GM18498 (cell line): ENCODE measurements around the gene CCDC184.
A peak's percentile ranks its signal among the peaks of the same experiment; 100 is the strongest.
"Not testable (repeated sequence)": the region's sequence is repeated elsewhere in the genome, so short reads cannot be mapped to it uniquely, and the experiment has no call there.

Experiments
- ATAC-seq: cut with Tn5 transposase; IDR thresholded peaks from one replicate; pipeline ENCODE4 v1.9.1; 2021; ENCODE audit warnings: mild to moderate bottlenecking, moderate library complexity; ENCODE audit not compliant: unreplicated experiment

Gene CCDC184

DNA sequence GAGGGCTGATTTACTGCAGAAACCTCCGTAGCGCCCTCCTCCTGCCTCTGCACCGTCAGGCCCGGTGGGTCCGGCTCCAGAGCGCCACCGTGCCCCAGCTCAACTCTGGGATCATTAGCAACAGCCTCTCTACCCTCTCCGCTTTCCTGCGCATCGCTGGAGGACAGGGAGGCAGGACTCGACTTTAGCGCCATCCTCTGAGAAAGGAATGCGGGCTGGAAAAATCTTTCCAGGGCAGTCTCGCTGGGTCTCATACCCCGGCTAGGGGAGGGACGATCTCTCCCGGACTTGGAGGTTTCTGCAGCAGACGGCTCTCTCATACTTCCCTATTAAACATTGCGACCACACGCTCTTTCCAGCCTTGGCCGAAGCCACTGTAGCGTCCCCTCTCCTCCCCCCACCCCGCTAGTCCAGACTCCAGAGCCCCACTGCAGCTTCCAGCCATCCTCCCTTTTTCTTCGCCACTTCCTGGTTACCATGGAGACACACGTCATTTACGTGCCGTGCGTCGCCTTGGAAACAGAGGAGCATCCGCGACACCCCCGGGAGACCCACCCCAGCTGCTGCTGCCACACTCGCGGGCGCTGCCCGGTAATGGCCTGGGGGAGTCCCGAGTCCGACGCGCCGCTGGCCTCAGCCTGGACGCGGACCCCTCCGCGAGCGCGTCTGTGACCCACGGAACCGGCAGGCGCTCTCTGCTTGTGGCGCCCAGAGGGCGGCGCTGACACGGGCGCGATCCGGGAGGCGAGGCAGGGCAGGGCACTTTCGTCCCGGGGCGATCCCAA, at the start of gene CCDC184:
Gene CCDC184, plus strand, starts transcription at position 554 of the 785 bp plus-strand sequence. CDS start 479 bp downstream, outside the sequence.
- peak; percentile 81 for ATAC-seq

DNA sequence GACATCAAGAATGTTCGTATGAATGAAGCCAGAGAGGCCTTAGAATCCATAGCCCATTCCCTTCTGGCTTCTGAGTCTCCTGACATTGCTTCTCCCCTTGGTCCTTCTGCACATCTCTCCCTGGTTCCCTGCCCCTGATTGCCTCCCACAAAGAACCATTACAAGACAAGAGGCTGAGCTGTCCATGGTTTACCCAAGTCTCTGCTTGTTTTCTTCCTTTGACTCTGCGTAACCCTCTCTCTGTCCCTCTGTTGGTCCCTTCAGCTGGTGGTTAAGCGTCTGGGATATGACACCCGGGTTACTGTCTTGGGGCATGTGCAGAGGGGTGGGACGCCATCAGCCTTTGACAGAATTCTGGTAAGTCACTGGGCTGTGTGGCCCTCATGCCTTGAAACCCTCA, 48.4 kb upstream of the CCDC184 start:
- no peak for ATAC-seq

DNA sequence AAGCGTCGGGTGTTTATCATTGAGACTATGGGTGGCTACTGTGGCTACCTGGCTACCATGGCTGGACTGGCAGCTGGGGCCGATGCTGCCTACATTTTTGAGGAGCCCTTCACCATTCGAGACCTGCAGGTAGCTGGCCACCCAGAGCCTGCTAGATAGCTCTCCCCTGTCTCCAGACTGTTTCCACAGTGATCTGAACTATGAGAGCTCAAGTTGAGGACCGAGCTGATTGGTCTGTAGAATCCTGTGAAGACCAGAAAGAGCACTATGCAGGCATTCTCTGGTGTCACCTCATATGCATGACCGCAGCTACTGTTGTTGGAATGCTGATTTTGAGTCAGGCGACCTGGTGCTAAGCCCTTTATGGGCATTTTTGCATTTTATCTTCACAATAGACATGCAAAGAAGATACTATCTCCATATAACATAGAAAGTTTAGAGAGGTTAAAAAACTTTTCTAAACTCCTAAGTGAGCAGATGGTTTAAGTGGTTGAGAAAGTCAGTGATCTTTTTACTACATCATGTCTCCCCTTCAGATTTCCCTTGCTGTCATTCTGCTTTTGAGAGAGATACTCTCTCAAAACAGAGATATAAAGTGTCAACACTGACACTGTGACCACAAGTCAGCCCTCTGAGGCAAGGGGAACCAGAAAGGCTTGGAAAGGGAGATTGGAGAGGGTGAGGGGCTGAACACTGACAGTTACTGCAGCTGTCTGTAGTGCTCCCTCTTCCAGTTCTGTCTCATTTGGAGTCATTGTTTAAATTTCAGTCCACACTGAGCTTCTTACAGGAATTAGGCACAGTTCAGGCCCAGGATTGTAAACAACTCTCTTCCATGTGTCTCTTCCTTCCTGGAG, 40.4 kb upstream of the CCDC184 start:
- ATAC-seq = no peak

DNA sequence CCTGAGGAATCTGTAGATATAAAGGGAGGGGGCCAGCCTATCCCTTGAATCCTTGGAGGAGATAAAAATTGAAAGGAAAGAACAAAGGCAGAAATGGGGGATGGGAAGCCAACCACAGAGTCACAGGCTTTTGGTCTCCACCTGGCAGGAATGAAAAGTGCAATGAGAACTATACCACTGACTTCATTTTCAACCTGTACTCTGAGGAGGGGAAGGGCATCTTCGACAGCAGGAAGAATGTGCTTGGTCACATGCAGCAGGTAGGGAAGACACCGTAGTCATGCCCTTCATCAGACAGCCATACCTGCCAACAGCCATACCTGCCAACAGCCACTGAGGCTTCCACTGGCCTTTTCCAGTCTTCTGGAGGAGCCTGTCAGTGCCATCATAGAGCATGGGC, 39.5 kb upstream of the CCDC184 start:
- no peak for ATAC-seq

DNA sequence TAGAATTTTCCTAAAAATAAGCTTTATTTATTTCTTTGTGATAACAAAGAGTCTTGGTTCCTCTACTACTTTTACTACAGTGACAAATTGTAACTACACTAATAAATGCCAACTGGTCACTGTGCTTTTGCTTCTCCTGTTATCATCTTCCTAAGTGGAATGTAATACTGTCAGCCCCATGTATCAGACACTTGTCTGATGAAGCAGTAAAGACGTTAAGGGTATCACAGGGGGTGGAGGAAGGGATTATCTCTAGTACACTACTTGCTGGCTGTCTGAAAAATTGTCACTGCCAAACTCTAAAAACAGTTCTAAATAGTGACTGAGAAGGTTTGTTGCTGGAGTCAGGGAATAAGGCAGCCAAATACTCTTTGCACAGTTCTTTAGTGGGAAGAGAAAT, 37.5 kb upstream of the CCDC184 start:
- ATAC-seq = no peak

DNA sequence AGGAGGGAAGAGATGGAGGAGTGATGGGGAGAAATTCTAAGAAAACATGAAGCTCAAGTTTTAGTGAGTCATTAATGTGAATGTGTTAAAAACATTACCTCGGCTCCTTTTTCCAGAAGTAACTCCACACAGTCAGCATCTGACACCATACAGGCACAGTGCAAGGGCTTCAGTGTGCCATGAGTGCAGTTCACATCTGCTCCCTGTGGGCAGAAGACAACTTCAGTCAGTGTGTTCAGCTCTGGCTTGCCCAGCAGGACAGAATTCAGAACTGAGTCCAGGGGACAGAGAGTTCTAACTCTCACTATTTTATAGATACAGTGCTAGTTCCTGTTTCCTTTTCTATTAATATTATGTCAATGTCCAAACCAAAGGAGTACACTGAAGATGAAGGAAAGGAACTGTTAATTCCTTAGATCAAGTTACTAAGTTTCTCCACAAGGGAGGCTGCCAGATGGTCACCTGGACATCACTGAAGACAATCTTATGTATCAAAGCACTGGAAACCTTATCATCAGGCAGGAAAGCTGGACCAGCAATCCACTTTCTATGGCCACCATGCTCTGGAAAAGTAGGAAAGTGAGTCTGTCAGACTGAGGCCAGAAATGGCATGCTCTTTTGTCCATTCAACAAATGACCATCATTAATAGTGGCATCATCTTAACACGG, 32.2 kb upstream of the CCDC184 start:
- no peak for ATAC-seq

DNA sequence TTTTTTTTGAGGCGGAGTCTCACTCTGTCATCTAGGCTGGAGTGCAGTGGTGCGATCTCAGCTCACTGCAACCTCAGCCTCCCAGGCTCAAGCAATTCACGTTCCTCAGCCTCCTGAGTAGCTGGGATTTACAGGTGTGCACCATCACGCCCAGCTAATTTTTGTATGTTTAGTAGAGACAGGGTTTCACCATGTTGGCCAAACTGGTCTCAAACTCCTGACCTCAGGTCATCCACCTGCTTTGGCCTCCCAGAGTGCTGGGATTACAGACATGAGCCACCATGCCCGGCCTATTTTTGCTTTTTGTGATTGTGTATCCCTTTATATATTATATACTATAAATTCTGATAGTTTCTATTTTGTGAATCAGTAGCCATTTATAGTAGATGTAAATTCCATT, 27.7 kb upstream of the CCDC184 start:
- ATAC-seq = not testable (repeated sequence)

DNA sequence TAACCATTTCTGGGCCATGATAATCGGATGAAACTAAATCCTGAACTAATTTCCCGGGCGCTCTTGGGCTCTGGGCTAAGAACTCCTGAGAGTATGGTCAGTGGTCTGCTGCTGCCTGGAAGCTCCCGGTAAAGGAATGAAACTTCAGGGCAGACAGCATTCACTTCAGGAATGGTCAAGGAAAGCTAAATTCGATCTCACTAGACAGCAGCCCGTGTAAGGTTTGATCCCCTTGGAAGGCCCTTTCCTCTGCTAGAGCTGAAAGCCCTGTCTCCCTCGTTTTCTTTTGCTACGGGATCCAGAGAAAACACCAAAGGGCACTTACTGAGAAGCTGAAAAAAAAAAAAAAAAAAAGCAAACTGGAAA, 26.8 kb upstream of the CCDC184 start:
- no peak for ATAC-seq

DNA sequence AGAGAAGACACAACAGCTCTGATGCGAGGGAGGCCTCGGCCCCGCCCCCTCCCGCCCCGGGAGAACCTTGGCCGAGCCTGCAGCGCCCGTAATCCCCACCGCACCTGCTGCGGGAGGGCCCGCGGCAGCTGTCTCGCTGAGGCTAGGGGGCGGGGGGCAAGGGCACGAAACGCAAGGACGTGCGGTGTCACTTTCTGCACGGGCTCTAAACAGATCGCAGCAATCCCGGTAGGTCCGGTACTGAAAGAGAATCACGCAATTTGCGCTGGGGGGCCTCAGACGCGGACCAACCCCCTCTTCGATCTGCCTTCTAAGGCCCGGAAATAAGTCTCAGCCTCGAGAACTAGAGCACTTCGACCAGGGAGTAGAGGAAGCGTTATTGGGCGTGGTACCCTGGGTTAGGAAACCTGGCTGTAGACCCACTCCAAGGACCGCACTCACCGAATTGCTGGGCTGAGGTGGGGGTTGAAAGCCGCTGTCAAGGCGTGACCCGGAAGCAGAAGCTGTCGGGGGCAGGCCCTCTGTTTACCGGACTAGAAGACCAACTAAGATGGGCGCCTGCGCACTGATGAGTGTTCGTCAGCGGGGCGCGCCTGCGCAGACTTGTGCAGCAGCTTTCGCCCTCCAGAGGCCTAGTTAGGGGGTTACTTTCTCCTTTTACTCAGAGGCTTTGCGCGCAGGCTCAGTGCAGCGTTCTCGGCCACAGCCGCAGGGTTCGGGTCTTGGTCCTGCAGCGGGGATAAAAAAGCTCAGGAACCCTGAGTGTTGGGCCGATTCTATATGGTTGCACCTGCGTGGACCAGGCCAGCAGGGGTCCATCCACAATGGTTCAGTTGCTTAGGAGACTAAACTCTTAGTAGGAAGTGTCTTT, 26.2 kb upstream of the CCDC184 start, which contains the start of gene ASB8:
Gene ASB8, minus strand, starts transcription at position 498 of the 871 bp plus-strand sequence. CDS start 4,019 bp downstream, outside the sequence.
- peak; percentile 93 for ATAC-seq

DNA sequence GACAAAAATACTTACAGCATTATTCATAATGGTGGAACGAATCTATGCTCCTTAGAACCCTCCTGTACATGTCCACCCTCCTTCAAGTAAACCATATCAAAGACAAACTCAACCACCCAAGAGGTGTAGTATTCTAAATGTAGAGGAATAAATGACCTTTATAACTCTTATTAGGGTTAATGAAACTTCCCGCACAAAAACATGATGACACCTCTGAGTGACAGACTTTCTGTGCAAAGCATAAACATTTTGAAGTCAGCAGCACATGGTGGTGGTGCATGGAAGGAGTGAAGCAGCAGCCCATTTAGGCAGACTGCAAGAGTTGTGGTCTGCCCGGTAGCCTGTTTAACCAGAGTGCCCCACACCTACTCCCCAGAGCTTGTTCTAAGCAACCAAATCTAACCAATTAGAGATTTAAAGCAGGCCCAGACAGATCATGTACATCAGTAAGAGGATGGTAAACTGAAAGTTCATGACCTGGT, 25.5 kb upstream of the CCDC184 start:
- no peak for ATAC-seq

DNA sequence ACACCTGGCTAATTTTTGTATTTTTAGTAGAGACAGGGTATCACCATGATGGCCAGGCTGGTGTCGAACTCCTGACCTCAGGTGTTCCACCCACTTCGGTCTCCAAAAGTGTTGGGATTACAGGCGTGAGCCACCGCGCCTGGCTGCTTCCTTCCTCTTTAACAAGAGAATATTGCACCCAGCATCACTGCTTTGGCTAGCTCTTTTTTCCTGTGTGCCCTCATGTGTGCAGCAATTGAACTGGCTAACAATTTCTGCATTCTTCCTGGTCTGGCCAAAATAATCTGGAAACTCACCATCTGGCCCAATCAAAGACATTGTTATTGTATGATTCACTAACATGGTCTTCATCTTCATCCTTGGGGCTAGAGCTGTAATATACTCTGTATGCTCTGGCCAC, 23.4 kb upstream of the CCDC184 start:
- ATAC-seq = no peak

DNA sequence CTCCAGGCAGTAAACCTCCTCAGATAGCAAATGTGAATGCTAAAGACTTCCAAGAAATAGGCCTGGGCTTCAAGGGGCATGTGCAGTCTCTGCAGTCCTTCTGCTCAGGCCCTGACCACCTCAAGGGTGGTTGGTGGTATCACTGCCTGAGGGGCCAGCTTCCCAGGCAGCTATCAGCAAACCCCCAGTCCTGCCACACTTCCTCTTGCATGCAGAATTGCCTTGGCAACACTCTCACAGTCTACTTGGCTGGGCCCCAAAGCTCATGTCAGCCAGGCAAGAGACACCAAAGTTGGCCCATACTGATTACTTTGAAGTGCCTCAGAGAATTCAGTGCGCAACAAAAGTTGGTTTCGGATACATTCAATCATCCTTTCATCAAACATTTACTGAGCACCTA, 22.6 kb upstream of the CCDC184 start:
- no peak for ATAC-seq

DNA sequence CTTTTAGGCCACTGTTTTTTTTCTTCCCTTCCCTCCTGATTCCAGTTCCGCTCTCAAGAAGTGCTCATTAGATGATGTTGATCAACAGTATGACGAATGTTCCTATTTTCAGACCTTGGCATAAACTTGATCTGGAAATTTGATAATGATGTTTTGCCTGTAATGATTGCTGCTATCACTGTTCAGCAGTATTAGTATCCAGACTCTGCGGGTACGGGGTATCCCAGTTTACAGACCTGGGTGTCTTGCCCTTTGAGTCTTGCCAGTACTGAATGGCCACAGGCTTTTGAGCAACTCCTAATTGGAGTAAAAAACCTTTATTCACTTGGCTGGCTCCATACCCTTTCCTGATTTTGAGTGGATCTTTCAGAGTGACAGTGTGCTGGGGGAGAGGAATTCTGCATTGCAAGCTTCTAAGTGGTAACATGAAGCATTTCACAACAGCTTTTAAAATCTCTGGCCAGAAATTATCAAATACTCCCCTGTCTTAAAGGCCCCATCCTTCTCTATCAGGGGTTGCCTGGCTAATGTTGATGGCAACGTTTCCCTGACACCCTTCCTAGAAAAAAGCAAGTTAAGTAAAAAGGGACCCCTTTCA, 20.2 kb upstream of the CCDC184 start:
- ATAC-seq = no peak

DNA sequence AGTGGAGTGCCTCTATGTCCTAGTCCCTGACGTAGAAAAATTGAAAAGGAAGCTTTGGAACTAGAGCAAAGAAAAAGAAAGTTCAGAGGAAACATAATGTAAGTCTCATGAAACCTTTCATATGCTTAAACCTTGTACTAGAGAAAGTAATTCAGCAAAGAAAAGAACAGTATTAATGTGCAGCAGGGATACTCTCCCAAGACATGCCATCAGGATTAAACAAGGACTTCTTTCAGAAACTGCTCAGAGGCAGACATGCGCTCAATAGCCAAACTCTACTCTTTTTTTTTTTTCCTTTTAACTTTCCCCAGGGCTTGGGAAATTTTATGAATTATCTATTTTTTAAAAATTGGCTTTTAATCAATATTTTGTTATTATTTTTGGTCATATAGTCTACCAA, 19.0 kb upstream of the CCDC184 start:
- ATAC-seq = no peak

DNA sequence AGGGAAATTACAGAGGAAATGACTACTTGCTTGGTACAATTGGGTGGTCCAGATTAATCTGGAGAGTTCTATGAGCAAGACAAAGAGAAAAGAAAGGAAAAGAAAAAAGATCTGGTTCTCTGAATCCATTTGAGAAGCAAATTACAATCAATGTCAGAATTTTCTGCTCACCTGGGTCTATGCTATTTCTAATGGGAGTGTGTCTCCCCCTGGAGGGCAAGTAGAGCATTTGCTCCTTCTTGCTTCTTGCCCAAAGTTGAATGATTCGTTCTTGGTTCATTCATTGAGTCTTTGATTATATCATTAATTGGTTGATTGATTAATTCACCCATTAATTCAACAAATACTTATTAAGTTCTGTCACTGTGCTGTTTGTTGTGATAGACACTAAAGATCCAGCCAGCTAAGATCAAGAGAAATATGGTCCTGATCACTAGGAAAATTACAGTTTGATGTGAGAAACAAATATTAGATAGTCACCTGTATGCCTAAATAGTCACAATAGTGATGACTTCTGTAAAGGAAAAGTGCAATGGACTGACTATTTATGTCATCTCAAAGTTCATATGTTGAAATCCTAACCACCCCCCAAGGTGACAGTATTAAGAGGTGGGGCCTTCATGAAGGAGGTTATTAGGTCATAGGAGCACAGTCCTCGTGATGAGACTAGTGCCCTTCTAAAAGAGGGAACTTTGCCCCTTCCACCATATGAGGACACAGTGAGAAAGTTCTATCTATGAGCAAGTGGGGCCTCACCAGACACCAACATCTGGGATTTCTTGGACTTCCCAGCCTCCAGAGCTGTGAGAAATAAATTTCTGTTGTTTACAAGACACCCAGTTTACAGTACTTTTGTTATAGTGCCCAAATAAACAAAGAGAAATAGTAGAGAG, 18.1 kb upstream of the CCDC184 start:
- ATAC-seq = peak; percentile 48

DNA sequence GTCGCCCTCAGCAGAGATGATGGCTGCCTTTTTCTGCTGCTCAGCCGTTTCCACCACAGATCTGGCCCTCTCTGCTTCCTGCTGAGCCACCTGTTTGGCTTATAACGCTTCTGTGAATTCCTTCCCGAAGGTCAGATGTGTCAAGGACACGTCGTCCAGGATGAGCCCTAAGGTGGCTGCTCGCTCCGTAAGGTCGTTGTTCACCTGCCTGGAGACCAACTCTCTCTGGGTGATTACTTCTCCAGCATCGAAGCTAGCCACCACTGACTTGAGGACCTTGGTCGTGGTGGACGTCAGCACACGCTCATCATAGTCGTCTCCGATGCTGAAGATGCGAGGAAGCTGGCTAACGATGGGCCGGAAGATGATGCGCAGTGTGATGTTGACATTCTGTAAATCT, 14.4 kb upstream of the CCDC184 start:
- ATAC-seq = no peak

DNA sequence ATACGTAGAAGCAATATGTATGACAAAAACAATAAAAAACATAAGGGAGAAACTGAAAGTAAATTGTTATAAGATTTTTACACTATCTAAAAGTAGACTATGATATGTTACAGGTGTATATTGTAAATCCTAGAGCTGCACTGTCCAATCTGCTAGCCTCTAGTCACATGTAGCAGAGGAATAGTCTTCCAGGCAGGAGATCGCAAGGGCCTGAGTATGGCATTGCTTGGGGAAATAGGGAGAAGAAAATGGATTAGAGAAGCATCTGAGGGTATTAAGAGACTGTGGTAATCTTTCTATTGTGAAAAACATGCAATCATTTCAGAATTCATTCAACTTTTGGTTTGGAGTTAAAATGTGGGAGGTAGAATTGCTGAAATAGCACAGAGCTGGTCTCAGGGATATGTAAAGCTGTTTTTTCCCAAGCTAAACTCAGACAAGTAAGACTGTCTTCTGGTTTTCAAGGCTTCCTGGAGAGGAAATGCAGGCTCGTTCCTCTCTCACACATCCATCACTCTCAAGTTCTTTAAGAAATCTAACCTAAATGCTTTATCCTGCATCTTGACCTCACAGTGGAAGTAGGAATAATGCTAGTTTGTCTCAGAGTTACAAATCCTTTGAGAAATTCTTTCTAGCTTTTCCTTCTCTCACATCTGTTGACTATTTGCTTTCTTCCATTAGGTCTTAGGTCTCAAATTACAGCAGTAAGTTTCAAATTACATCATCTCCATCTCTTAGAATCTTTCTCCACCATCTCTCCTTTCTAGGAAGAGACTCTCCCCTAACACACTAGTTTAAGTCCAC, 7.6 kb upstream of the CCDC184 start:
- no peak for ATAC-seq

DNA sequence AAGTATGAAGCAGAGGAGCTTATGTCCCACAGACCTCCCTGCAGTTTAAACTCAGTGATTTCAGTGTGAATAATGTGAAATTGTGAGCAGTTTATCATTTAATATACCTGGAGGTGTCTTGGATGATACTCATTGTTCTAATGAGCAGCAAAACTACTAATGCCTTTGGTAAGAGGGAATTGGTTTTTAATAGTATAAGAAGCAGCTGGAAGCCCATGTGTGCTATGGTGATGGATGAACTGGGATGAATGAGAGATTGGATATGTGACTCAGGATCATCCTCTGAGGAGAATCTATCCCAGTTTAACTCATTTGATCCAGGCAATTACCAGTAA, 7.1 kb upstream of the CCDC184 start:
- no peak for ATAC-seq
